Peyer's patch (tissue), 4 donors: ENCODE data around the gene MCF2L2.

Experiments
- POLR2A ChIP-seq, 2 donors: fragments of 450-650 bp; IDR thresholded peaks; one replicate each; pipeline ENCODE4 v1.5.1; 2017; ENCODE audit warnings: antibody characterized with exemption in 2 of 2, mild to moderate bottlenecking in 2 of 2, moderate library complexity in 2 of 2
- TF ChIP-seq, protein P1 (sequence below), 6 experiments: fragments of 450-650 bp in 4 of 6; fragments of 200-600 bp in 2 of 6; sonication (generic) in 1 of 6; IDR thresholded peaks; one replicate each; pipeline ENCODE4 v1.5.1; 2017 to 2019; ENCODE audit warnings: antibody characterized with exemption in 6 of 6, mild to moderate bottlenecking in 3 of 6, moderate library complexity in 1 of 6

DNA sequence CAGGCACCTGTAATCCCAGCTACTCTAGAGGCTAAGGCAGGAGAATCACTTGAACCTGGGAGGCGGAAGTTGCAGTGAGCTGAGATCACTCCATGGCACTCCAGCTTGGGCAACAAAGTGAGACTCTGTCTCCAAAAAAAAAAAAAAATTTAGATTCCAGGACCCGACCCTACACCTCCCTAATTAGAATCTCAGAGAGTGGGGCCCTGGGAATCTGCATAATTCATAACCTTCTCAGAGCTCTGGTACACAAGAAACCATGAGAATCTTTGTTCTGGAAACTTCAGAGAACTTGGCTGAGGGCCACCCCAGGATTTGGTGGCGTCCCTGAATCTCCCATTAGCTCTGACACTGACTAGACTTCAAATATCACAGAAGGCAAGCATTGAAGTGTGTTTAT is 143.8 kb downstream of the MCF2L2 start:
- TF ChIP-seq, protein P1, sequence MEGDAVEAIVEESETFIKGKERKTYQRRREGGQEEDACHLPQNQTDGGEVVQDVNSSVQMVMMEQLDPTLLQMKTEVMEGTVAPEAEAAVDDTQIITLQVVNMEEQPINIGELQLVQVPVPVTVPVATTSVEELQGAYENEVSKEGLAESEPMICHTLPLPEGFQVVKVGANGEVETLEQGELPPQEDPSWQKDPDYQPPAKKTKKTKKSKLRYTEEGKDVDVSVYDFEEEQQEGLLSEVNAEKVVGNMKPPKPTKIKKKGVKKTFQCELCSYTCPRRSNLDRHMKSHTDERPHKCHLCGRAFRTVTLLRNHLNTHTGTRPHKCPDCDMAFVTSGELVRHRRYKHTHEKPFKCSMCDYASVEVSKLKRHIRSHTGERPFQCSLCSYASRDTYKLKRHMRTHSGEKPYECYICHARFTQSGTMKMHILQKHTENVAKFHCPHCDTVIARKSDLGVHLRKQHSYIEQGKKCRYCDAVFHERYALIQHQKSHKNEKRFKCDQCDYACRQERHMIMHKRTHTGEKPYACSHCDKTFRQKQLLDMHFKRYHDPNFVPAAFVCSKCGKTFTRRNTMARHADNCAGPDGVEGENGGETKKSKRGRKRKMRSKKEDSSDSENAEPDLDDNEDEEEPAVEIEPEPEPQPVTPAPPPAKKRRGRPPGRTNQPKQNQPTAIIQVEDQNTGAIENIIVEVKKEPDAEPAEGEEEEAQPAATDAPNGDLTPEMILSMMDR (IDR thresholded peaks at IDR 0.05) = no peak
- TF ChIP-seq POLR2A (IDR thresholded peaks at IDR 0.05) = no peak
